Mucosa of descending colon (tissue), 3 donors: ENCODE data around the gene SHF. TPM values are rescaled to one million over a fixed set of nuclear protein-coding genes. Genes with fewer than 3 reads are reported as not detected.

Source experiments
- ATAC-seq: fragments of 200-7000 bp; cut with Tn5 transposase; one replicate; pipeline ENCODE4 v1.9.1; 2020; ENCODE audit warnings: mild to moderate bottlenecking, moderate library complexity
- DNase-seq, 3 donors: peaks; one replicate each; pipeline ENCODE4 v3.0.0-alpha.2; 2020
- H3K36me3 ChIP-seq: fragments of 200-600 bp; one replicate; pipeline ENCODE4 v1.8.0; 2021; ENCODE audit warnings: low read depth, mild to moderate bottlenecking
- H3K4me1 ChIP-seq: fragments of 200-600 bp; one replicate; pipeline ENCODE4 v1.8.0; 2021; ENCODE audit warnings: low read depth, mild to moderate bottlenecking
- H3K4me3 ChIP-seq: fragments of 200-600 bp; one replicate; pipeline ENCODE4 v1.8.0; 2021; ENCODE audit warnings: mild to moderate bottlenecking
- H3K9me3 ChIP-seq: fragments of 200-600 bp; one replicate; pipeline ENCODE4 v1.8.0; 2021; ENCODE audit warnings: mild to moderate bottlenecking
- CTCF ChIP-seq: fragments of 200-600 bp; IDR thresholded peaks from one replicate; pipeline ENCODE4 v1.8.0; 2022; ENCODE audit warnings: antibody characterized with exemption, mild to moderate bottlenecking
- intact Hi-C, 2 donors: fragments of 100-400 bp; cut with DNase I in 1 of 2; cut with micrococcal nuclease in 1 of 2; formaldehyde crosslinking; loops; one replicate each; pipeline versions ENCODE4 v1.11.0 to v1.11.1; 2022; cut with DNase I, micrococcal nuclease
- total RNA-seq, 3 donors: library from RNA; stranded (reverse); fragmentation: NEBNext Ultra II Directional in 2 of 3; extraction: Animal tissue kit (Norgen Biotek cat#: 25700) in 2 of 3; gene quantifications; one replicate each; pipeline versions ENCODE4 v1.2.1 to v1.2.4, GENCODE V29; 2021 to 2023
- donor health status: DM: no; HTN: no; CAD: no; lungs with moderate emphysema.
- donor health status: DM: no; HTN: no; CAD: no.
- donor health status: DM: no; HTN: yes; CAD: no.

The SHF gene
- total RNA-seq, 3 donors from 2014 or later: 5.4 to 19.2 (median 14.9) TPM

DNA sequence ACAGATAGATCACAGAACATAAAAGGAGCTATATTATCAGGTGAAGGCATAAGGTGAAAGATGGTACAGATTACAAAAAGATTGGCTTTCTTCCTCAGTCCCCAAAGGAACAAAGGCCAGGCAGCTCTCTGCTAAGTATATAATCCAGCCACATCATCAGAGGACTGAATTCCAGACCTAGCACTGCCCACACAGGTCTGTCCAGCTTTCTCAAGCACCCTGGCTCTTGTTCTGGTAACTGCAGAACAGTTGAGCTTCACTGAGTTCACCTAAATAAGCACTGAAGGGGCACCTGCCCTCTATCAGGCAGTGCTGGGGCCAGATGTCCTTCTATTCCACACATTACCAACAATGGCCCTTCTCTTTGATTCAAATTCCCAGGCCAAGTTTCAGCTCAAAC lies 64.4 kb downstream of the SHF start:
- no peaks in the 10 kb centered on the region for H3K4me1 ChIP-seq
- no peak for ATAC-seq

DNA sequence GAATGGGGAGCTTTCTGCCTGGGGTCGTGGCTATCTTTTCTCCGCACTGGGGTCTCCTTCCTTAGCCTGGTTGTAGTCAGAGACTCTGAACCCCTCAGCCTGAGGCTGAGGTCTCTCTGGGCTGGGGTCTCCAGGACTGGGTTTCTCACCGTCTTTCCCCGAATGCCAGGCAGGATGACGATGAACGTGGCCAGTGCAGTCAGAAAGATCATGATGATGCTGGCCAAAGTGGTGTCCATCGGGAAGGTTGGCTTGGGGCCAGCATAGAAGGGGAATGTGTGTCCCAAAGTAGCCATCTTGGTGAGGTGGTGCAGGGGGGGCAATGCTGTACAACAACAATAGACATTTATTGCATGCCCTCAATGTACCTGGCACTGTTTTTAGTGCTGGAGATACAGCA lies 65.0 kb downstream of the SHF start:
- H3K4me3 ChIP-seq: no peak overlapping the region
- DNase-seq (no peak), ATAC-seq (no peak)
- intact Hi-C loops: no loop called here
- H3K36me3 ChIP-seq: no peaks in the 10 kb centered on the region
- no peaks in the 10 kb centered on the region for H3K9me3 ChIP-seq
- TF ChIP-seq CTCF: no peak
- no peaks in the 10 kb centered on the region for H3K4me1 ChIP-seq

More for the DNA sequence above, 64.4 kb downstream of the SHF start:
- no peaks in the 10 kb centered on the region for H3K36me3 ChIP-seq
- intact Hi-C loops: no loop called here
- no peak for TF ChIP-seq CTCF
- no peak for DNase-seq
- H3K9me3 ChIP-seq: no peaks in the 10 kb centered on the region
- H3K4me3 ChIP-seq: no peak overlapping the region

- intact Hi-C loops: no loop called here
- no peaks in the 10 kb centered on the region for H3K36me3 ChIP-seq
- no peaks in the 10 kb centered on the region for H3K4me1 ChIP-seq
- H3K4me3 ChIP-seq: no peak overlapping the region
- peak; percentile 52 for ATAC-seq
- no peak for TF ChIP-seq CTCF
- H3K9me3 ChIP-seq: no peaks in the 10 kb centered on the region
- DNase-seq: no peak
Measured at GRCh38 chr15:45121706-45122417, 65.9 kb downstream of the SHF start.

DNA sequence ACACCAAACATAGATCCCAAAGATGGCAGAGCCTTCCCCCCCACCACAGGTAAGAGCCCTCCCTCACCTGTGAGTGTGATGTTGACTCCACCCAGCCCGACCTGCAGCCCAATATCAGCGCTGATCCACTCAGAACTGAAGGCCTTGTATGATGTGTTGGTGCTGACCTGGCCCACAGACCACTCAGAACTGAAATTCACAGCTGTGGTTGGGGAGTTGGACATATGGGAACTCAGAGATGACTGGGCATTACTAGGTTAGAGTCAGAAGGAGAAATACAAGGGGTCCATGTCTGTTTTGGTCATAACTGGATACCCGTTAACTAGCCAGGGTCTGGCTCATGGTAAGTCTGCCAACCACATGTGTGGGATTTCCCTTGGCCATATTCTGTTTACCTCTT lies 66.7 kb downstream of the SHF start:
- H3K36me3 ChIP-seq: no peaks in the 10 kb centered on the region
- no peaks in the 10 kb centered on the region for H3K9me3 ChIP-seq
- H3K4me1 ChIP-seq: no peaks in the 10 kb centered on the region
- TF ChIP-seq CTCF: no peak
- ATAC-seq: no peak
- no peak overlapping the region for H3K4me3 ChIP-seq
- no peak for DNase-seq
- intact Hi-C loops: no loop called here

GRCh38 chr15:45120081-45120972 lies 67.4 kb downstream of the SHF start:
- Histone ChIP-seq H3K9me3 (no peaks in the 10 kb centered on the region), H3K4me3 (no peak overlapping the region), H3K4me1 (no peaks in the 10 kb centered on the region), H3K36me3 (no peaks in the 10 kb centered on the region)
- intact Hi-C loops: no loop called here
- ATAC-seq: no peak
- DNase-seq: no peak
- TF ChIP-seq CTCF: no peak
